Upper lobe of right lung (tissue), 1 donor: ENCODE results near the gene CSMD2. TPM values are rescaled to one million over a fixed set of nuclear protein-coding genes. Genes with fewer than 3 reads are reported as not detected.

Experiments used
- ATAC-seq: fragments of 200-7000 bp; cut with Tn5 transposase; one replicate; pipeline ENCODE4 v1.9.1; 2020; ENCODE audit warnings: mild to moderate bottlenecking, moderate library complexity
- DNase-seq: peaks from one replicate; pipeline ENCODE4 v3.0.0-alpha.2; 2020
- H3K27ac ChIP-seq: fragments of 200-600 bp; one replicate; pipeline ENCODE4 v1.8.0; 2022
- H3K27me3 ChIP-seq: fragments of 200-600 bp; one replicate; pipeline ENCODE4 v1.8.0; 2022; ENCODE audit warnings: mild to moderate bottlenecking
- H3K36me3 ChIP-seq: fragments of 200-600 bp; one replicate; pipeline ENCODE4 v1.8.0; 2022
- H3K4me1 ChIP-seq: fragments of 200-600 bp; one replicate; pipeline ENCODE4 v1.8.0; 2022
- H3K4me3 ChIP-seq: fragments of 200-600 bp; one replicate; pipeline ENCODE4 v1.8.0; 2022; ENCODE audit warnings: mild to moderate bottlenecking
- H3K9me3 ChIP-seq: fragments of 200-600 bp; one replicate; pipeline ENCODE4 v1.8.0; 2022
- intact Hi-C: fragments of 100-400 bp; cut with DNase I; formaldehyde crosslinking; loops from one replicate; pipeline ENCODE4 v1.11.0; 2022
- total RNA-seq: library from RNA; stranded (reverse); fragmentation: NEBNext Ultra II Directional; extraction: Animal tissue kit (Norgen Biotek cat#: 25700); gene quantifications from one replicate; pipeline ENCODE4 v1.2.1, GENCODE V29; 2021
- TF ChIP-seq, protein P1 (sequence below): fragments of 200-600 bp; IDR thresholded peaks from one replicate; pipeline ENCODE4 v1.8.0; 2022; ENCODE audit warnings: antibody characterized with exemption
- donor health status: DM: no; HTN: yes; CAD: no; lungs with severe emphysema.

CSMD2 gene
- total RNA-seq, 1 donor from 2014 or later: 0.67 TPM

- no peaks in the 10 kb centered on the region for H3K36me3 ChIP-seq
- no peak overlapping the region for H3K4me3 ChIP-seq
- ATAC-seq (no peak), DNase-seq (no peak)
- intact Hi-C loops: no loop called here
- no peaks in the 10 kb centered on the region for H3K27me3 ChIP-seq
- no peak overlapping the region for H3K27ac ChIP-seq
- H3K9me3 ChIP-seq: no peaks in the 10 kb centered on the region
- TF ChIP-seq, protein P1, sequence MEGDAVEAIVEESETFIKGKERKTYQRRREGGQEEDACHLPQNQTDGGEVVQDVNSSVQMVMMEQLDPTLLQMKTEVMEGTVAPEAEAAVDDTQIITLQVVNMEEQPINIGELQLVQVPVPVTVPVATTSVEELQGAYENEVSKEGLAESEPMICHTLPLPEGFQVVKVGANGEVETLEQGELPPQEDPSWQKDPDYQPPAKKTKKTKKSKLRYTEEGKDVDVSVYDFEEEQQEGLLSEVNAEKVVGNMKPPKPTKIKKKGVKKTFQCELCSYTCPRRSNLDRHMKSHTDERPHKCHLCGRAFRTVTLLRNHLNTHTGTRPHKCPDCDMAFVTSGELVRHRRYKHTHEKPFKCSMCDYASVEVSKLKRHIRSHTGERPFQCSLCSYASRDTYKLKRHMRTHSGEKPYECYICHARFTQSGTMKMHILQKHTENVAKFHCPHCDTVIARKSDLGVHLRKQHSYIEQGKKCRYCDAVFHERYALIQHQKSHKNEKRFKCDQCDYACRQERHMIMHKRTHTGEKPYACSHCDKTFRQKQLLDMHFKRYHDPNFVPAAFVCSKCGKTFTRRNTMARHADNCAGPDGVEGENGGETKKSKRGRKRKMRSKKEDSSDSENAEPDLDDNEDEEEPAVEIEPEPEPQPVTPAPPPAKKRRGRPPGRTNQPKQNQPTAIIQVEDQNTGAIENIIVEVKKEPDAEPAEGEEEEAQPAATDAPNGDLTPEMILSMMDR: no peak
- no peaks in the 10 kb centered on the region for H3K4me1 ChIP-seq
These were observed 372.4 kb downstream of the CSMD2 start for GRCh38 chr1:33792651-33793050.

DNA sequence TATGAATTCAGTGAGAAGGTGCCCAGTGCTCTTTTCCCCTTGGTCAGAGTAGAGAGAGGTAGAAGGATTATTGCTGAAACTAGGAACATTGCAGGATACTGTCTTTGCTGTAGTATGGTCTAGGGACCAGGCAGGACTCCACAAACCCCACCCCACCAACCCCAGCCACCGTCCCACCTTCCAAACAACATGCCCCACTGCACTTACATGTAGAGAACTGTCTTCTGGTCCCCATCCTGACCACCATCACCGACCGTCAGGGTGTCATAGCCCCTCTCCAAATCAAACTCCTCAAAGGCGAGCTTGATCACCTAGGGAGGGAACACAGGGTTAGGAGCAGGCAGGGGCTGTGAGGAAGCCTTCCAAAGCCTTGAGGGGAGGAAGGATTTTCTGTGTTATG is 372.8 kb downstream of the CSMD2 start:
- Histone ChIP-seq H3K36me3 (no peaks in the 10 kb centered on the region), H3K27me3 (no peaks in the 10 kb centered on the region), H3K4me3 (no peak overlapping the region), H3K9me3 (no peaks in the 10 kb centered on the region), H3K27ac (no peak overlapping the region), H3K4me1 (no peaks in the 10 kb centered on the region)
- DNase-seq (no peak), ATAC-seq (no peak)
- intact Hi-C loops: no loop called here
- TF ChIP-seq, protein P1: no peak

GRCh38 chr1:33791251-33791650 is 373.8 kb downstream of the CSMD2 start:
- intact Hi-C loops: no loop called here
- Histone ChIP-seq H3K4me3 (no peak overlapping the region), H3K9me3 (no peaks in the 10 kb centered on the region), H3K36me3 (no peaks in the 10 kb centered on the region), H3K4me1 (no peaks in the 10 kb centered on the region), H3K27ac (no peak overlapping the region), H3K27me3 (no peaks in the 10 kb centered on the region)
- DNase-seq (no peak), ATAC-seq (no peak)
- TF ChIP-seq, protein P1: no peak

DNA sequence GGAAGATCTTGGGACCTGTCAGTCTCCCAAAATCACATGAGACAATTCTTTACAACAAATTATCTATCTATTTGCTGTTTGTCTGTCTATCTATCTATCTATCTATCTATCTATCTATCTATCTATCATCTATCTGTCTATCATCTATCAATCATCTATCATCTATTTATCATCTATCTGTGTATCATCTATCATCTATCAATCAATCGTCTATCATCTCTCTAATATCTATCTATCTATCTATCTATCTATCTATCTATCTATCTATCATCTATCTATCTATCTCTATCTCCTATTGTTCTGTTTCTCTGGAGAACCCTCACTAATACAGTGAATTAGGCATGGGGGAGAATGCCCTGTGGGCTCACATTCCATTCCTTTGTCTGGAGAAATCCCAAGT is 374.5 kb downstream of the CSMD2 start:
- TF ChIP-seq, protein P1: no peak

DNA sequence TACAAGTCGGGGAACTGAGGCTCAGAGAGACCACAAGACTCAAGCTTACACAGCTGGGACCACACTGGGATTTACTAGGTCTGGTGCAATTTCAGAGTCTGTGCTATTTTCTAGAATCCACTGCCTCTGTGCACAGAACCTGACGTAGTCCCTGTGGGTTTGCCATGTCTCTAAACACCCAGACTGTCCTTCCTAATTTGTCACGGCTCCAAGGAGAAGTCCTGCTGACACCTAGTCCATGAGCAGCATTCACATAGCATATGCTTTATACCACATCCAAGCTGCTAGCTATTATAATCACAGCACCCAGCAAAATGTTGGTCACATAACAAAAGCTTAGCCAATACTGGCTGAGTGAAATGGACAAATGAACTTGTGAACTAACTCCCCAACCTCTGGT is 380.2 kb downstream of the CSMD2 start:
- no peaks in the 10 kb centered on the region for H3K9me3 ChIP-seq
- DNase-seq: no peak
- H3K36me3 ChIP-seq: no peaks in the 10 kb centered on the region
- TF ChIP-seq, protein P1: no peak
- intact Hi-C loops: no loop called here
- no peaks in the 10 kb centered on the region for H3K4me1 ChIP-seq
- H3K27me3 ChIP-seq: no peaks in the 10 kb centered on the region
- no peak overlapping the region for H3K27ac ChIP-seq
- H3K4me3 ChIP-seq: no peak overlapping the region
- no peak for ATAC-seq

More for the DNA sequence above, 374.5 kb downstream of the CSMD2 start:
- DNase-seq (no peak), ATAC-seq (no peak)
- Histone ChIP-seq H3K9me3 (no peaks in the 10 kb centered on the region), H3K4me3 (no peak overlapping the region), H3K27ac (no peak overlapping the region), H3K36me3 (no peaks in the 10 kb centered on the region), H3K4me1 (no peaks in the 10 kb centered on the region), H3K27me3 (no peaks in the 10 kb centered on the region)
- intact Hi-C loops: no loop called here

- H3K27ac ChIP-seq: no peak overlapping the region
- H3K27me3 ChIP-seq: no peaks in the 10 kb centered on the region
- DNase-seq (no peak), ATAC-seq (no peak)
- no peaks in the 10 kb centered on the region for H3K4me1 ChIP-seq
- H3K36me3 ChIP-seq: no peaks in the 10 kb centered on the region
- no peak overlapping the region for H3K4me3 ChIP-seq
- H3K9me3 ChIP-seq: no peaks in the 10 kb centered on the region
- TF ChIP-seq, protein P1: no peak
- intact Hi-C loops: no loop called here
These were observed 382.3 kb downstream of the CSMD2 start for GRCh38 chr1:33782776-33783175.
